Activated CD4-positive, alpha-beta T cell treated with anti-CD3 and anti-CD28 coated beads for 24 hours (primary cell): Measurements from ENCODE around the gene ZFP36L1.

Experiments
- DNase-seq, 2 donors: peaks; one replicate each; pipeline ENCODE4 v3.0.0-alpha.2; 2020; ENCODE audit warnings: low read depth in 2 of 2

ZFP36L1 gene

GRCh38 chr14:68816183-68816942, 23.5 kb upstream of the ZFP36L1 start:
- DNase-seq, result peak; percentile 85 to 88

DNA sequence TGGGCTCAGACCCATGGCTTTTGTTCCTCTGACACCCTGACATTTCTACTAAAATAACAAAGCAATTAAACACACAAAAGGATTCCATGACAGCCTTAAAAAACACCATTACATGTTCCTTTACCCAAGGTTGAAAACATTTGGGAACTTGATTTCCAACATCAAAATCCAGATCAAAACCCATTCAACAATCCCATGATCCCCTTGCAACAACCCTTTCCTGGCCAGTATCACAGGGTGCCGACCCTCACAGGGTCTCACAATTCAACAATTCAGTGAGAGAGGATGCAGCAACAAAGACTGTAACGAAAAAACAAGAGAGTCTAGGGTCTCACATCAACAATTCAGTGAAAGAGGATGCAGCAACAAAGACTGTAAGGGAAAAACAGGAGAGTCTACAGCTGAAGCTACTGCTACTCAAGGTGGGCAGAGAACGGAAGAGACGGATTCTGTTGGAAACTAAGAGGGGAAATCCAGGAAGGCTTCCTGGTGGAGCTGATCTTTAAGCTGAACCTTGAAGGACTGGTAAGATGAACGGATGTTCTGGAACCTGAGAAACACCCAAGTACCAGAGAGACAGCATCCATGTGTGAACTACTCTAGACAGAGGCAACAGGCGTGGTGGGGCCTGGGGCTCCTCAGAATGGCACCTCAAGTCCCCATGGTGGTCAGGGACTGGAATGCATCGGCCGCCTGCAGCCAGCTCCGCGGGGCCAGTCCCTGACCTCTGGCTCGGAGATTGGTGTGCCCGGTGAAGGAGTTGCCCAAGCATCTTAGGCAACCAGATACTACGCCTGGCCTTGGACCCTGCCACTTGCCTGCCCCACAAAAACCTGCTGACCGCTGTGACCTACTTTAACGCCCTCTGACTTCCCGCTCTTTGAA, 22.7 kb upstream of the ZFP36L1 start:
- no peak for DNase-seq

DNA sequence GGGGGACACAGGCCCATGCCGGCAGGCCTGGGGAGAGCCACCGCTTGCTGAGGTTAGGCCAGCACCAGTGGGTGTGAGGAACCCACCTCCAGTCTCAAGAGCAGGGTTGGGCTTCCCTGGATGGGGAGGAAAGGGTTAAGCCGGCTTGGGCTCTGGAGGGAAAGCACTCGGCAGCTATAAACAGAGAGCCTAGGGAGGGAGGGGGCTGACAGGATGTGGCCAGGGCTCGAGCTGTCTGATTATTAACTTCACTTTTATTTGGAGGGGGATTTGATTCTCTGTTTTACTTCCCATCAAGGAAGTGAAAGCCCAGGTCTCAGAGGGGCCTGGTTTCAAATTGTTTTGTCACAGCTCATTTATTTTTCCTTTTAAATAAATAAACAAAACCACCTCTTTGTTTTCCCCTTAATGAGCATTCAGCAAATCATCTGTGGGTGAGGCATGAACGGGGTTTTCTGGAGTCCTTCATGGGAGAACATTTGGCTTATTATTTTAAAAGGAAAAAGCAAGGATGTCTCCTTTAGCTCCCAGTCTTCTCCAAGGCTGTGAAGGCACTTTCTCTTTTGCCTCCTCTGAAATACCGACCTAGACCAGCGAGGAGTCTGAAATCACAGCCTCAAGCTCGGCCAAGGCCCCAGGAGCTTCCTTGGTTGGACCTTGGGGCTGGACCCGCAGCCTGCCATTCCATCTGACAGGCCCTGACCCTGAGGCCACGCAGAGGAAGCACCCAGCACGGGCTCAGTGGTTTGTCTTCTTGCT, 21.9 kb upstream of the ZFP36L1 start:
- DNase-seq, result peak in 1 of 2 donors; percentile 43

- DNase-seq, result no peak
Observed at GRCh38 chr14:68814238-68814538, 21.3 kb upstream of the ZFP36L1 start.

GRCh38 chr14:68813318-68813838, 20.5 kb upstream of the ZFP36L1 start:
- no peak for DNase-seq

GRCh38 chr14:68811171-68811570, 18.3 kb upstream of the ZFP36L1 start:
- DNase-seq, result no peak

DNA sequence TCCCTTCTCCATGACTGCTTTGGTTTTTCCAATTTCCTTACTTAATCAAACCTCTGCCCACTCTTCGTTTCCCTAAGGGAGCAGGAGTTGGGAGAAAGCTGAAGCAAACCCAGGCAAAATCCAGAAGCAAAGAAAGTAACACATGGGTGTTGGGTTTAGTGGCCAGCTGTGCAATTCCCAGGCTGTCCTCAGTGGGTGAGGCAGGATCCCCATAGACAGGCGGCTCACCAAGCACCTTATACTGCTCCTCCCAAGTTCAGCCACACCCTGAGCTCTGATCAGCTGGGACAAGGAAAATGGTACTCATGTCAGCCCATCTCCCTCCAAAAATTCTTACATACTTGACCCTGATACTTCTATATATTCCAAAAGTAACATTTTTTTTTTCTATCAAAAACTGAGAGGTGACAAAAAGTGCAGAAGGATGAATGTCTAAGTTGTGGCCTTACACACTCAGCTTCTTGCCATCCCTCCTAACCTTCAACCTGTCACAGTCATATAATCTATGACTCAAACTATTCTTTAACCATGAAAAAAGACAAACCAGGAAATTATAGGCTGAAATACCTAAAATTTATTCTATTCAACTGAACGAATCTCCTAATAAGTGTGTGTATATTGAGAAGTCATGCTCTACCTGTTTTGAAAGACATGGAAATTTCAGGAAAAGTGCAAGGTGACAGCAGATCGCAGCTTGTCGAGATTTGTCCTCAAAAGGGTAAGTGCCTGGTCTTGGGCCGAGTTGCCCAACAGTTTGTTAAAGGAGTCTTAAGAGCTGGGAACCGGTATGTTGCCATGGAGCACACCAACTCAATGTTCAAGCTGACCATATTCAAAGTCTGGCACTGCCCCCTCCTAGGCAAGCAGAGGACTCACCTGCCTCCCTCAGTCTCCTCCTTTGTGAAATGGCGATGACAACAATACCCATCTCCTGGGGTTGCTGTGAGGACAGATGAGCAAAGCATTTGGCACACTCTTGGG, 17.6 kb upstream of the ZFP36L1 start:
- no peak for DNase-seq

- DNase-seq, result no peak
Observed at GRCh38 chr14:68809524-68809923, 16.7 kb upstream of the ZFP36L1 start.

DNA sequence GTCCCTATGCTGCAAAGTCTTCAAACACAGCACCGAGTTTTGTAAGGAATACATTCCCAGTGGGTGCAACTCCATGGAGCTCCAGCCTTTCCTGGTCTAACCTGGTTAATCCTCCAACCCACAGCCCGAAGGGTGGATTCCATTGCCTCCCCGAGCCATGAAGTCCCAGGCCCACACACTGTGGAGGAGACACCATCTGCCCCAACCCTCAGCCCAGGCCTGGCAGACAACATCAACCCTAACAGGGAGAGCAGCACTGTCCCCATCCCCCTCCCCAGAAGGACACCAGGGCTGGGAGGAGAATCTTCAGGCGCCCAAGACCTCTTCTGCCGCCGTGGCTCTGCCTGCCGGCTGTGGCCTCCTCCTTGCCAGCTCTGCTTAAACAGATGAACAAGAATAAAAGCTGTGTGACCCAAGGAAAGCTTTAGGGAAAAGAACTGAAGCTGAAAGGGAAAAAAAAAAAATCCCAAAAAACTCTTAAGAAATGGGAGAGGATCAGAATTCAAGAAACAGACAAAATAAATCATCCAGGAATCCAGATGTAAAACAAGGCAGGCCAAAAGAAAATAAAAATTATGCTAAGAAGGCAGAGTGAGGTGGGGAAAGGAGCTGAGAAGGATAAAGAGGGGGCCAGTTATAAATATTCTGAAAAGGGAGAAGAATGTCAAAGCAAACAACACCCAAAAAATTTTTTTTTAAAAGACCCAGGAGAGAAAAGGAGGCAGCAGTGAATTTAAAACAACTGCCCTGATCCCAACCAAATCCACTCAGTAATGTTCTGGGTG, 16.0 kb upstream of the ZFP36L1 start:
- no peak for DNase-seq

DNA sequence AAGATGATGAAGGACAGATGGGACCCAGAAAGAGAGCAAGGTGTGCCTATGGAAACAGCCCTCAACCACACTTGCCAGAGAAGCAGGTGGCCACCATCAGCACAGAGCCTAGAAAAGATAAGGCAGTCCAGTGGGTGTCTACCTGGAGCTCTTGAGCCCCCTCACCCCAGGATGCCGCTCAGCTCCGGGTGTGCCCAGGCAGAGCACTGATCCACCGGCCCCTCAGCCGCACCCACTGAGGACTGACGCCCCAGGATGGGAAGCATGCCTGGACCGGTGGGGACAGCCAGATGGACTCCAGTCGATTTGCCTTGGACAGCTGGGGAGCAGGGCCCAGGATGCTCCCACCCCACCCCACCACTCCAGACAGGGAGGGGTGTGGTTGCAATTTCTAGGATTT, 15.1 kb upstream of the ZFP36L1 start:
- no peak for DNase-seq

DNA sequence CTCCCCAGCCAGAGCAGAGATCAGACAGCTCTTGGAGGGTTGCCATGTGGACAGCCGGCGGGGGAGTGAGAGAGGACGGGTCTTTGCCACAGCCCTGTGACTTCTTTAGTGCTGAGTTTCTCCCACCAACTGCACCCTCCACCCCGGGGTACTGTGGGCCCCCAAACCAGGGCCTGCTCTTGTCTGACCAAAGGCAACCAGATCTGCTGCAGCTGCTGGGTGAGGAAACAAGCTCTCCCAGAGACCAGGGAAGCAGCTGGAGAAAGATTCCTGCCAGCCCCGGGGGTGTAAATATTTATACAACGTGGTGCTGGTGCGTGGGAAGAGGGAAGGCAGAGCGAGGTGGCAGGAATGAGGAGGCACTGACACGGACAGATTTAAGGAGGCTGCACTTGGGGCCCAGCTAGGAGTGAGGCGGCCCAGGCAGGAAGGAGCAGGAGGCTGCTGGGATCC, 14.3 kb upstream of the ZFP36L1 start:
- no peak for DNase-seq

- DNase-seq, result no peak
Observed at GRCh38 chr14:68806526-68807147, 13.8 kb upstream of the ZFP36L1 start.

- no peak for DNase-seq
Observed at GRCh38 chr14:68805414-68805813, 12.5 kb upstream of the ZFP36L1 start.

DNA sequence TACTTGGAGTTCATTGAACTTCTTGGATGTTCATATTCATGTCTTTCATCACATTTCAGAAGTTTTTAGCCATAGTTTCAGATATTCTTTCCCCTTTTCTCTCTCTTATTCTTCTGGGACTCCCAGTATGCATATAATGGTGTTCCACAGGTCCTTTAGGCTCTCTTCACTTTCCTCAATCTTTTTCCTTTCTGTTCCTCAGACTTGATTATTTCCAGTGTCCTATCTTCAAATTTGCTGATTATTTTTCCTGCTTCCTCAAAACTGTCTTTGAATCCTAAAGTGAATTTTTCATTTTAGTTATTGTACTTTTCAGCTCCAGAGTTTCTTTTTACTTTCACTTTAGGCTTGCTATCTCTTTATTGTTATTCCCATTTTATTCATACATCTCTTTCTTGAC, 8.8 kb upstream of the ZFP36L1 start:
- DNase-seq, result no peak

DNA sequence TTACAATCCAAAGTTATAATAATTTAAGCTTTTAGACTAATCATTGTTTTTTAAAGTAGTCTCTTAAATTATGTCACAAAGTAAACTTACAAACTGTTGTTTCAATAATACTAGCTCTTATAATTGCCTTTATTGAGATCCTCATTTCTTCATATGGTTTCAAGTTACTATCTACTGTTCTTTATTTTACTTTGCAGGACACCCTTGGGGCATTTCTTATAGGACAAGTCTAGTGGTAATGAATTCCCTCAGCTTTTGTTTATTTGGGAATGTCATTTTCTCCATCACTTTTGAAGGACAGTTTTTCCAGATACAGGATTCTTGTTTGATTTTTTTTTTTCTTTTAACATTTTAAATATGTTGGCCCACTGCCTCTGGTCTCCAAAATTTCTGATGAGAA, 8.1 kb upstream of the ZFP36L1 start:
- DNase-seq, result no peak

DNA sequence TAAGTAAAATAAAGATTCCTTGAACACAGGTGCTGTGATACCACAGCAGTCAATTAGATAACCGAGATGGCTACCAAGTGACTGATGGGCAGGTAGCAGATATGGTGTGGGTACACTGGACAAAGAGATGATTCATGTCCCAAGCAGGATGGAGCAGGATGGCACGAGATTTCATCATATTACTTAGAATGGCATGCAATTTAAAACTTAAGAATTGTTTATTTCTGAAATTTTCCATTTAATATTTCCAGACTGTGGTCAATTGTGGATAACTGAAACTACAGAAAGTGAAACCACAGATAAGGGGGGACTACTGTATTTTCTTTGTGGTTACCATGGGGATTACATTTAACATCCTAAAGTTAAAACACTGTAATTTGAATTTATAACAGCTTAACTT, 7.5 kb upstream of the ZFP36L1 start:
- no peak for DNase-seq

- DNase-seq, result no peak
Observed at GRCh38 chr14:68798621-68799020, 5.8 kb upstream of the ZFP36L1 start.

GRCh38 chr14:68797121-68797670, 4.3 kb upstream of the ZFP36L1 start:
- no peak for DNase-seq

- no peak for DNase-seq
Observed at GRCh38 chr14:68796418-68797101, 3.7 kb upstream of the ZFP36L1 start.
